ENCODE data around the gene MSANTD2.

DNA sequence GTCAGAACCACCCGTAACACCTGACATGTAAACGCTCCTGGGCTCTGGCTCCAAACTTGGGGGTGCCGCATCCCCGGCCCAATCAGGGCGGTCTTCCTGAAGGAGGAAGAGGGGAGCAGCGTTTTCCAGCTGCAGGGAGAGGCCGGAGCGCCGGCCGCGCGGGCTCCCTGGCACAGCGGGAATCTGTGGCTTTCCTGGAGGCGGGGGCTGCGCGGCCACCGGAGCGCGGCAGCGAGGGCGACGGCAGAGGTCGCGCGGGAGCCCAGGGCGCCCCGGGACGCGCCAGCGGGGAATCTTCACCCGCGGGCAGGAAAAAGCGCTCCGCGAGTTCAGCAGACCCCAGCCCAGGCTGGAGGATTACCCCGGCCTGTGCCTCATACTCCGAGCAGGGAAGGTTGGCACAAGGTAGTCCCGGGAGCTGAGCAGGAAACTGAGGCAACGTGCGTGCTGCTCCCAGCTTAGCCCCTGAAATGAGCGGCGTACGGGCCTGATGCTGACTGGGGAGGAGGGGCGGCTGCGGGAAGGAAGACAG is 37.5 kb downstream of the MSANTD2 start:
- TF ChIP-seq CTCF (IDR thresholded peaks at IDR 0.05) (no peak), EZH2 (IDR thresholded peaks at IDR 0.05; ENCODE audit: borderline replicate concordance, insufficient read depth, low read depth, low read length, poor library complexity, severe bottlenecking) (no peak)

Data from B cell (primary cell).